GM21515 (cell line): ENCODE measurements around the gene MYL12B.
"Not testable (repeated sequence)": the region's sequence is repeated elsewhere in the genome, so short reads cannot be mapped to it uniquely, and the experiment has no call there.

Experiments used
- ATAC-seq: cut with Tn5 transposase; IDR thresholded peaks from one replicate; pipeline ENCODE4 v1.9.1; 2021; ENCODE audit not compliant: unreplicated experiment

Gene MYL12B

GRCh38 chr18:3261373-3262233 is at the start of gene MYL12B:
MYL12B (plus strand) TSS chr18:3262133; CDS start chr18:3272899, 10,766 bp downstream.
- ATAC-seq: peak; percentile 81

- no peak for ATAC-seq
Measured at GRCh38 chr18:3212657-3213056, 49.3 kb upstream of the MYL12B start.

GRCh38 chr18:3213300-3214059 is 48.5 kb upstream of the MYL12B start:
- ATAC-seq: no peak

- ATAC-seq: no peak
Measured at GRCh38 chr18:3214855-3215637, 46.9 kb upstream of the MYL12B start.

- ATAC-seq: no peak
Measured at GRCh38 chr18:3216987-3217386, 44.9 kb upstream of the MYL12B start.

DNA sequence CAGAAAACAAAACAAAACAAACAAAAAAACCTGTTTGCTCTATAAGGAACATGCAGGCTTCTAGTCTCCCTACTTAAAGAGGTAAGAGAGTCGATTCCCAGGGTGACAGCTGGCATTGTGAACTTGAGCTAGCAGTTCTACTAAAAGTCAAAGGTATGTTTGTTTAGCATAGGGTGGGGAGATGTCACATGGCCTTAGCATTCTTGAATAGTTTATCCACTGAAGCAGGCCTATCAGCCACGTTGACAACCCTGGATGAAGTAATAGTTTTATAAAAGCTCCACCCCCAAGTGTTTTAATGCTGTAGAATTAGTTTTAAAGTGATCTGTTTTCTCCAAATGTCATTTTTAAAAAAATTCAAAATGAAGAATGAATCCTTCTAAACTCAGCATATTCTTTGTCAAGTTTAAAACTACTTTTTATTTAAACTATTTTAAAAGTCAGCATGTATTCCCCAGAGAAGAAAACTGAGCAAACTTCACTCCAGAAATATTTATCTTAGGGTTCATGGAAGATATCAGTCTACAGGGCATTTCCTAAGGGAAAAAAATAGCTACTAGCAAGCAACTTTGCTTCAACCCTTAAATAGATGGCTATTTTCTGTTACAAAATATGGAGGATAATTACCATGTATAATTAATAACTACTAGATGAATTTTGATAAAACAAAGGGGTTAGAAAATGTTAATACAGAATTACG is 43.8 kb upstream of the MYL12B start:
- ATAC-seq: no peak

- no peak for ATAC-seq
Measured at GRCh38 chr18:3218819-3219218, 43.1 kb upstream of the MYL12B start.

DNA sequence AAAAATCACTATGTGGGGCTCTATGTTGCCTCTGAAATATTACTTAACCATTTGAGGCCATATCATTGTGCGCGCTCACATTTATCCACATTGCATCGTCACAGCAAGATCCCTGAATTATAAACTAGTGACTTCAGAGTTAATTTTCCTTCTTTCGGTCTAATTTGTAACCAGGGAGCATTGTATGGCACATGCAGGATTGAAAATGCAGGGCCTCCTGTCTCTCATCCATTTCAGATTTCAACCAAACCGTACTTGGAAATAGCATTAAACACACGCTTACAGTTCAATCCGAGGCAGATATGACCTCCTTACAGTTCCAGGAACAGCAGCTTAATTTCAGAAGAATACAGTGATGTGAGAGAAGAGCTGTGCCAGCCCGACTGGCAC is 42.7 kb upstream of the MYL12B start:
- ATAC-seq: no peak

DNA sequence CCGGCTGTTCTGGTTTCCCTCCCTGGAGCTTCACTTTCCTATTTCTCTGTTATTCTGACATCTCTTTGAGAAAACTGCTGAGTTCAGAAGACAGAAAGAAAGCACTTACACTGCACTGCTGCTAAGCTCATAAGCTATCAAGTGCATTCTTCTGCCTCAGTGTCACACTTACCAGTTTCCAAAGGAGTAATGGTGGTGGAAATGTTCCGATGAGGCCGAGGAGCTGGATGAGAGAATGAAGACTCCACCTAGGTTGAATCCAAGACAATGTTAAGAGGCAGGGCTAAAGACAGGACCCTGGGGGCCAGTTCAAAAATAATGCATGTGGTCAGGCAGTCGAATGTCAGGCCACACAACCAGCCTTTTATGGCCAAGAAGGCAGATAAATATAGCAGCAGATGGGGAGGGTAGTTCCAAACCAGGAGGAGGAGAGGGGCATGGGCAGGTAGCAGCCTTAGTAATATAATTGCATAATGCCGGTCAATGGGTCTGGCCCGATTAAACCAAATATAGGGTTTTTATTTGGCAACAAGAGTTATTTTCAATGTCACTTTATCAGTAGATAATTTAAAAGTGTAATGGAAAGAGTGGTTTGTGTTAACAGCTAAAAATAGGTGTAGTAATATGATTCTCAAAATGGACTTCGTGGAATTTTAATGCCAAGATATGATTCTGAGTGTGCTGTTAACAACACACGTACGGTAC is 42.1 kb upstream of the MYL12B start, which contains the start of gene MYOM1:
MYOM1 (minus strand) TSS at position 338 of the 705 bp plus-strand sequence. CDS start 4,745 bp downstream, outside the sequence.
- no peak for ATAC-seq

- ATAC-seq: not testable (repeated sequence)
Measured at GRCh38 chr18:3220868-3221267, 41.1 kb upstream of the MYL12B start.

DNA sequence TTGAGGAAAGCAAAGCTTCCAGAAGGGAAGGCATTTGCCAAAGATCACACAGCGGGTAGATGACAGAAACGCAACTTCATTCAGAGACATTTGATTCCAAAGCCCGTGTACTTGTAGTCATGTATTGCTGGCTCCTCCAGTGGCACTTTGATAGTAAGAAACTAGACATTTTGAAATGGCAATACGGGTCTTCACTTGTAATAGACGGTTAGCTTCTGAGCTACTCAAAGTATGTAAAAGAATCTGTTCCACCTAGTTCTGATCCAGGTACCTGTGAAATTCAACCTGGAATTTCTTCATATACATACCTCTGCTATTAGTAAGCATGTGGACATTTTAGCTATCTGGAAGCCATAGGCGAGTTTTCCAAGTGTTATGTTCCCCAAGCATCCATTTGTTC is 40.4 kb upstream of the MYL12B start:
- ATAC-seq: no peak

DNA sequence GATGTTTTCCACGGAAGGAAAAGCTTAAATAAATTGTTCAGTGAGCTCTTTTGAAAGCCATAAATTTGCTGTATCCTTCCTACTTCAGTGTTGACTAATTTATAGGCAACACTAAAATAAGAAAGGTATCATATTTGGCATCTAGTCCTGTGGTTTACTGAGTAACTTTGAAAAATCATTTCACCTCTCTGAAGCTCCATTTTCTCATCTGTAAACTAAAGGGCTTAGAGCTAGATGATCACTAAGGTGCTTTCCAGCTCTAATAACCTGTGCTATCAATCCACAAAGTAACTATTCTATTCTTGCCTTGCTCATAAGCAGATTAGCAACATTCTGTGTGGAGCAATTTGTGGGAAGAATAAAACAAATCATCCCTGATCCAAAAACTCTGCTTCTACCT is 38.6 kb upstream of the MYL12B start:
- ATAC-seq: no peak

- ATAC-seq: no peak
Measured at GRCh38 chr18:3224223-3224622, 37.7 kb upstream of the MYL12B start.

DNA sequence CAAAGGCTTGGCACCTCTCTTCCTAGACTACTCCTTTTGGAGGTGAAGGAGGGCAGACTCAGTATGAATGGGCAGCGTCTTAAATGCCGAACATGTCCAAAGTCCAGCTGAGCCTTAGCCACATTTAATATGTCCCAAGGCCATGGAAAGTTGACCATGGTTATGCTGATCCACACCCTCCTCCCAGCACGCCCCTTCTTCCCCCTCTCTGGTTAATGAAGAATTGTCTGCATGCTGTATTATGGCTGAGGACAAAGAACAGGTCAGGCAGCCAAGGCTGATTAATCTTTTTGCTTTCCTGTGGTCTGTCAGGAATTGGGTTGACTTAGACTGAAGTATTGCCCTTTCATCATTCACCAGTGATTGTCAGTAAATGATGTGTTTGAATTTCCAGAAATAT is 36.3 kb upstream of the MYL12B start:
- ATAC-seq: no peak

DNA sequence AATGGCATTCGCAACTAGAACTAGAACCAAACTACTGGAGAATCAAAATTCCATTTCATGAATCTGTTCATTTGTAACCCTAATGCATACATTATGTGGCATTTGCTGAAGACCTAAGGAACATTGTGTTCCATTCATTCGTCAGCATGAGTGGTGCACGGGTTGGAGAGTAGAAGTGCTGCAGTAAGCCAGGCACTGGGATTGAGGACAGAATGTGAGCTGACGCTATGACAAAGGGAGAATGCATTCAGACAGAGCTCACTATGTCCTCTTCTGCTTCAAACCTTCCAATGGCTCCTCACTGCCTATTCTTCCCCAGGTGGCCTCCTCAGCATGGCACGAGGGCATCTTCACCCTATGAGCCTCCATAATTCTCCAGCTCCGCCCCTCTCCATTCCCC is 35.9 kb upstream of the MYL12B start:
- ATAC-seq: no peak

- no peak for ATAC-seq
Measured at GRCh38 chr18:3230401-3231334, 31.3 kb upstream of the MYL12B start.

DNA sequence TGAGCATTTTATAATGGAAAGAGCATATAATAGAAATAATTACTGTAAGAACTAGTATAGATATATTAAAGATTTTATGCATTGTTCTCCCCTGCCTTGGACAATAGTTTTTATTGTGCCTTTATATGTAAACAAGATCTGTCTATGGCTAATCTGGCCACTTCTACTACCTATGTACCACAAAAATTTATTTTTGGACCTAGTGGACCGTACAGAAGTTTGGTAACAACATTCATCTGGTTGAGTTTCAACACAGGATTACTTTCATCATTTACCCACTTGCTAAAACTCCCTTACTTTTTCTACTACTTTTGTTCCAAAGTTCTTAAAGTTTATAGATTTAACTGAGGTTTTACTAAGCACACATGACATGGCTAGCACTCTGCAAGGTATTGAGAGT is 28.9 kb upstream of the MYL12B start:
- no peak for ATAC-seq

- ATAC-seq: no peak
Measured at GRCh38 chr18:3233433-3234168, 28.3 kb upstream of the MYL12B start.
